Astrocyte of the cerebellum (primary cell): ENCODE measurements around the gene LIPC.
A peak's percentile ranks its signal among the peaks of the same experiment; 100 is the strongest.

Experiments used
- DNase-seq: peaks from one replicate; pipeline ENCODE4 v3.0.0-alpha.2; 2011; ENCODE audit warnings: low read depth
- H3K4me3 ChIP-seq: 2 replicates; pipeline ENCODE4 v1.5.1; 2011; ENCODE audit warnings: mild to moderate bottlenecking, low read depth, low read length, moderate library complexity
- in situ Hi-C: cut with HindIII; loops from 2 replicates; pipeline ENCODE4 v1.10.0; 2017; ENCODE audit warnings: low sequenced_read_pairs
- TF ChIP-seq, protein P1 (sequence below): IDR thresholded peaks from 2 replicates; pipeline ENCODE4 v1.5.1; 2012; ENCODE audit warnings: low read length, low read depth, moderate library complexity, mild to moderate bottlenecking; ENCODE audit errors: missing control alignments

LIPC gene

DNA sequence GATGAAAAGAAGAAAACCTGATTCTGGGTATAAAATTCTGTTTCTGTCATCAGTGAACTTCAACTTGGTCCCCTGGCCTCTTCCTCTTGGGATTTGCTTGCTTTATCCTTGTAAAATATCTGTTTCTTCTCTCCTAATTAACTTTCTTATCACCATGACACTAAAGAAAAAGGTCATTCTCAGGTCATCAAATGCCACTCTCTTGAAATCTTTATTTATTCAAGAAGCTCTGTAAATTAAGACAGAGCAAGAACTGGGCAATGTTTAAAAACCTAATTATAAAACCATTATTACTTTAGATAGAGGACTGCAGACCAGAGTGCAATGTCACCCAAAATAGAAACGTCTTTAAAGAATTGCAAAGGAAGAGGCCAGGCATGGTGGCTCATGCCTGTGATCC is 6.0 kb upstream of the LIPC start:
- in situ Hi-C loops: no loop called here
- no peak overlapping the region for H3K4me3 ChIP-seq
- no peak for DNase-seq
- TF ChIP-seq, protein P1, sequence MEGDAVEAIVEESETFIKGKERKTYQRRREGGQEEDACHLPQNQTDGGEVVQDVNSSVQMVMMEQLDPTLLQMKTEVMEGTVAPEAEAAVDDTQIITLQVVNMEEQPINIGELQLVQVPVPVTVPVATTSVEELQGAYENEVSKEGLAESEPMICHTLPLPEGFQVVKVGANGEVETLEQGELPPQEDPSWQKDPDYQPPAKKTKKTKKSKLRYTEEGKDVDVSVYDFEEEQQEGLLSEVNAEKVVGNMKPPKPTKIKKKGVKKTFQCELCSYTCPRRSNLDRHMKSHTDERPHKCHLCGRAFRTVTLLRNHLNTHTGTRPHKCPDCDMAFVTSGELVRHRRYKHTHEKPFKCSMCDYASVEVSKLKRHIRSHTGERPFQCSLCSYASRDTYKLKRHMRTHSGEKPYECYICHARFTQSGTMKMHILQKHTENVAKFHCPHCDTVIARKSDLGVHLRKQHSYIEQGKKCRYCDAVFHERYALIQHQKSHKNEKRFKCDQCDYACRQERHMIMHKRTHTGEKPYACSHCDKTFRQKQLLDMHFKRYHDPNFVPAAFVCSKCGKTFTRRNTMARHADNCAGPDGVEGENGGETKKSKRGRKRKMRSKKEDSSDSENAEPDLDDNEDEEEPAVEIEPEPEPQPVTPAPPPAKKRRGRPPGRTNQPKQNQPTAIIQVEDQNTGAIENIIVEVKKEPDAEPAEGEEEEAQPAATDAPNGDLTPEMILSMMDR: no peak

DNA sequence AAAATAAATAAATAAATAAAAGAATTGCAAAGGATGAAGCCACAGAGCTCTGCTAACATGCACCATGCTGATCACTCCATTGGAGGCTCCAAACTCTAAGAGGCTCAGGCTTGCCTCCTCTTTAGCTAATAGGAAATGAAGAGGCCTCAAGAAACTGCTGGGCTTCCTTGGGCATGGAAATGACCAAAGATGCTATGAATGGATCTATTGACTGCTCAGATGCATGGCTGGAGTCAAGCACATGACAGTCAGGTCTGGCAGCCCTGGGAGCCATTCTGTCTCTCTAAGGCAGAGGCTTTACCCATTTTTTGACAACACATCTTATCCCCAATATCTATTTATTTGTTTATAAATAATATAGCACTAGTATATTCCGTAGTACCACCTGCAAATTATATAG is 5.3 kb upstream of the LIPC start:
- in situ Hi-C loops: no loop called here
- DNase-seq: no peak
- H3K4me3 ChIP-seq: no peak overlapping the region

DNA sequence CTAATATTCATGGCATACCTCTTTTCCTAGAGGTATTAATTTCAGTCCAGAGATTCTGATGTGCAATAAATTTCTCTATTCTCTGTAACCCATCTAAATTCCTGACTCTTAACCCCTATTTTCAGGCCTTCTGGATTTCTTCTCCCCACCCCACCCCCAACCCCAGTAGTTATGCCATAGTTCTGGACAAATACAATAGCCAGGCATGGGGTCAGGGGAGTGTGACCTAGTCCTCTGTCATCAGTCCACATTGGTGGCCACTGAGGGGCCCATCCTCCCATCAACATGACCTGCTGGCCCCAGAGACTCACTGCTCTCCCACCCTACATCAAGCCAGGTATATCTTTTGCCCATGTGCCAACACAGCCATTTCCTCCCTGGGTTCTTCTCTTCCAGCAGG is 3.8 kb upstream of the LIPC start:
- TF ChIP-seq, protein P1: no peak
- no peak overlapping the region for H3K4me3 ChIP-seq
- DNase-seq: no peak
- in situ Hi-C loops: no loop called here

More for the DNA sequence above, 5.3 kb upstream of the LIPC start:
- TF ChIP-seq, protein P1: no peak

DNA sequence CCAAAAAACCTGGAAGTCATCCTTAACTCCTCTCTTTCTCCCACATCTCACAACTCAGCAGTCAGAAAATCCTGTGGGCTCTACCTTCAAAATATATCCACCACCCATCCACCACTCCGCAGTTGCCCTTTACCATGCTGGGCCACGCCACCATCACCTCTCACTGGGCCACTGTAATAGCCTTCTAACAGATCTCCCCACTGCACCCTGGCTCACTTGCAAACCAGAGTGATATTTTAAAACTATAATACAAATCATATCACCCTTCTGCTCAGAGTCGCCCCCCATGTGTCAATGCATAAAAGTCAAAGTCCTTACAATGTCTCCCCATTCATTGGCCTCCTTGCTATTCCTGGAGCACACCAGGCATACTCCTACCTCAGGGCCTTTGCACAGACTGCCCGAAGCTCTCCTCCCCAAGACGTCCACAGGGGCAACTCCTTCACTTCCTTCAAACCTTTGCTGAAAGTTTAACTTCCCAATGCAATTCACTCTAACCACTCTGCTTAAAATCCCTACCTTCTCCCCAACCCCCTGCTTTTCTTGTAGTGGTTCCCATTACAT is 1.5 kb upstream of the LIPC start:
- TF ChIP-seq, protein P1: no peak
- in situ Hi-C loops: no loop called here
- H3K4me3 ChIP-seq: no peak overlapping the region
- no peak for DNase-seq

DNA sequence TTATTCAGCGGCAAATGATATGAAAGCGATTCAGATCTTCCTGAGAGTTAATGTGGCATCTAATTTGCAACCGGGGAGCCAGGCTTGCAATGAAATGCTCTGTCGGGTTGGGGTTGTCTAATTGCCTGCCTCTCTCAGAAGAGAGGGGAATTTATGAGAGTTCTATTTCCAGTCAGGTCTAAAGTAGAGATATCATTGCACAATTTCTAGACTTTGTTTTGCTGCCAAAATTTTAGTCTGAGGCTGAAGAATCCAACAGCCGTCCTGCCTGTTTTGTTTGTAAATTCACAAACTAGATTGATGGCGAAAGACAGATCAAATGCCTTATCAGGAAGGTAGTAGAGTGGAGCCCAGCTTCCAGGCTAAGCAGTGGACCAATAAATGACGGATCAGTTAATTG is 610 bp downstream of the LIPC start:
- TF ChIP-seq, protein P1: no peak
- DNase-seq: no peak
- in situ Hi-C loops: no loop called here
- H3K4me3 ChIP-seq: no peak overlapping the region

GRCh38 chr15:58433597-58434333 is 2.0 kb downstream of the LIPC start:
- in situ Hi-C loops: no loop called here
- peak; percentile 75 for DNase-seq
- H3K4me3 ChIP-seq: no peak overlapping the region
- TF ChIP-seq, protein P1: no peak
